Activated naive CD4-positive, alpha-beta T cell treated with Interleukin-2 at 50 U/mL for 16 hours (primary cell): ENCODE measurements around the gene MUC5AC.
"Not testable (repeated sequence)": the region's sequence is repeated elsewhere in the genome, so short reads cannot be mapped to it uniquely, and the experiment has no call there.

ENCODE experiments used
- DNase-seq: peaks from one replicate; pipeline ENCODE4 v3.0.0-alpha.2; 2020

MUC5AC gene

DNA sequence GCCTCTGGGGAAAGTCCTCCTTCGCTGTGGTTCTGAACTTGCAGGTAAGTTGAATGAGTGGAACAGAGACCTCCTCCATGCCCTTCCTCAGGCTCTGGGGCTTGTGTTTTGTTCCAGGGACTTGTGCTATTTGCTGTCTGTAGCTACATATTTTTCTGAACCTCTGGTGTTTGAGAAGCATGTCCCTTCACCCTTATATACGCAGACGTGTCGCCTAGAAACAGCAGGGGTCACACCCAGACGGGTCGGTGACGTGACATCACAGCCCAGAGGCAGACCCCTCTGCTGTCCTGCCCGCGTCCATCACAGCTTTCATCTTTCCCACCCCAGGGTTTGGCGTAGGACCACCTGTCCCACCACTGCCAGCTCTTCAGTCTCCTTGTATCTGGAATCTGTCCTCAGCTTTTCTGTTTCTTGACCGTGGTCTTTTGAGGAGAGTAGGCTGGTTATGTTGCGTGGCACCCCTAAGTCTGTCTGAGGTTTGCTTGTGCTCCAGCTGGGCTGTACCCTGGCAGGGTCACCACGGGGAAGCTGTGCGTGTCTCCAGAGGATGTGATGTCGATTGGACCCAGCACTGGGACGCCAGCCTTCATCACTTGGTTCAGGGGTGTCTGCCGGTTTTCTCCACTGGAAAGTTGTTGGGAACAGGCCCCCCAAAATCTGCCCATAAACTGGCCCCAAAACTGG lies 51.8 kb downstream of the MUC5AC start:
- no peak for DNase-seq

DNA sequence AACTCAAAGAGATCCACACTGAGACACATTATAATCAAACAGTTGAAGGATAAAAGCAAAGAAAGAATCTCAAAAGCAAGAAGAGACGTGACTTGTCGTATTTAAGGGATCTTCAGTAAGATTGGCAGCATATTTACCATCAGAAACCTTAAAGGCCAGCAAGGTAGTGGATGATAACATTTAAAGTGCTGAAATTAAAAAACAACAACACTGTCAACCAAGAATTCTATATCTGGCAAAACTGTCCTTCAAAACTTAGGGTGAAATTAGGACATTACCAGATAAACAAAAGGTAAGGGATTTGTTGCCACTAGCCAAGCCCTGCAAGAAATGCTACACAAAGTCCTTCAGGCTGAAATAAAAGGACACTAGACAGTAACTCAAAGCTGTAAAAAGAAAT lies 54.1 kb downstream of the MUC5AC start:
- DNase-seq: no peak

DNA sequence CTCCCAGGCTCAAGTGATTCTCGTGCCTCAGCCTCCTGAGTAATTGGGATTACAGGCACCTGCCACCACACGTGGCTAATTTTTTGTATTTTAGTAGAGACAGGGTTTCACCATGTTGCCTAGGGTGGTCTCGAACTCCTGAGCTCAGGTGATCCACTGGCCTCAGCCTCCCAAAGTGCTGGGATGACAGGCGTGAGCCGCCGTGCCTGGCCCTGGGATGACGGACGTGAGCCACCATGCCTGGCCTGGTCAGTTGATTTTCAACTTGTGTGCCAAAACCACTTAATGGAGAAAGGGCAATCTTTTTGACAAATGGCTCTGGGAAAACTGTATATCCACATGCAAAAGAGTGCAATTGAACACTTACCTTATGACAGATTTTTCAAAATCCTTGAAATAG lies 58.1 kb downstream of the MUC5AC start:
- not testable (repeated sequence) for DNase-seq

DNA sequence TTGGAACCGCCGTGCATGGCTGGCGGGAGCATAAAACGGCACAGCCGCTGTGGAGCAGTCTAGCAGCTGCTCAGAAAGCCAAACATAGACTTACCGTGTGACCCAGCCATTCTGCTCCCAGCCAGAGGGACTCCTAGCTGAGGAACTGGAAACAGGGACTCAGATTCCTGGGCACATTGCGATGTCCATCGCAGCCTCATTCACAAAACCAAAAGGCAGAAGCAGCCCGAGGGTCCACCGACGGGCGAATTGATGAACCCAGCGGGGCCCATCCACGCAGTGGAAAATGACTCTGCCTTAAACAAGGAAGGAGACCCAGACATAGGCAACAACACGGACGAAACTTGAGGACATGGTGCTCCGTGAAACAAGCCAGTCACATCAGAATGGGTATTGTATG lies 59.4 kb downstream of the MUC5AC start:
- DNase-seq: no peak

DNA sequence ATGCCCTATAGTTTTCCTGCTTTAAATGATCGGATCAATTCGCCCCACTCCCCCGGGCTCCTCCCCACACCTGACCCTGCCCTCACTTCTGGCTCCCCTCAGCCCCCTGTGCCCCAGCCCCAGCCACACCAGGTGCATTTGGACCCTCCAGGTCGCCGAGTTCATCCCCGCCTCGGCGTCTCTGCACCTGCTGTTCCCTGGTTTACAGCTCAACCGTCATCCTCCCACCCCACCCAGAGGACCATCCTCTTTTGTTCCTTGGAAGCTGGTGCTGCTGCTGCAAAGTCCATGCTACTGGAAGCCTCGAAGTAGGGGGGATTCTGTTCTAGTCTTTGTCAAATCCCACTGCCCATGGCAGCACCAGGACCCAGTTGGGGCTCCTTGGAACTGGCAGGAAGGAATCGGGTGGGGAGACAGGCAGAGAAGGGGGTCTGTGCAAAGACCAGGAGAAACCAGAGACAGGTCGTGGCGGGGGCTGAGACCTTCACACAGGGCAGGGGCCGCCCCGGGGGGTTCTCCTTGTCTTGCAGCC lies 60.6 kb downstream of the MUC5AC start:
- no peak for DNase-seq

DNA sequence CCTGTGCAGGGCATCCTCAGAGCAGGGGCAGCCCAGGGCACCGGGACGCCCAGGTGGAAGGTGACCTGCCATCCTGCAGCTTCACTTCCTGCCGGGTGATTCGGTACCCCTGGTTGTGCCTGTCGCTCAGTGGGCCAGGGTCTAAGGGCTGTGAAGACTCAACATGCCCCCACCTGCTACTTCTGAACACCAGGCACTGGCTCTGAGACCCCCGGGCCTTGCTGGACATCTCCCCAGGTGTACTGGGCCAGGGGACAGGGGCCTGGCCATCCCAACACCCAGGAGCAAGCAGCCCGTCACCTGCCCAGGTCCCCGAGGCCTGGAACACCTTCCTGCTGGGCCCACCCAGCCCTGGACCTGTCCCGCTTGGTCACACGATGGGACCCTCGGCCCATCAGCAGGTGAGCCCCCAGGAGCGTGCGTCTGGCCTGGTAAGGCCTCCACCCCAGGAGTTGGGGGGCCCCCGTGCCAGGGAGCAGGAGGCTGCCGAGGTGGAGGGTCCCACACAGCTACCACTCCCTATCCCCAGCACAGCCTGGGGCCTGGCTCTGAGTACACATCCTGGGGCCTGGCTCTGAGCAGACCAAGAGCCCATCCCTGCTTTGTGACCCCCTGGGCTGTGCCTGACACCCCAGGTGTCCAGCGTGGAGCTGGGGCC lies 61.2 kb downstream of the MUC5AC start:
- DNase-seq: no peak

DNA sequence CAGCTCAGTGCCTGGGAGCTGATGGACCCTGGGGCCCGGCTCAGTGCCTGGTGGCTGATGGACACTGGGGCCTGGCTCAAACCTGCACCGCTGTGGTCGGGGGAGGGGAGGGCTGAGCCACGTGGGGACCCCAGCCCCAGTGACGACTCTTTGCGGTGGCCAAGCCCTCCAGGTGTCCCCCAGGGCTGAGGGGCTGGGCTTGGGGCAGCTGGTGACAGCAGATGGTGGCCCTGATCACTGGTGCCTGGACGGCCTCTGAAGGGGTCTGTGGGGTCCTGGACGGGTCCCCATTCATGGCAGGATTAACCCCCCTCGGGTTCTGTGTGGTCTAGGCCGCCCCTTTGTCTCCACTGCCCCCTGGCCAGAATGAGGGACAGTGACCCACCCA lies 61.7 kb downstream of the MUC5AC start:
- no peak for DNase-seq

DNA sequence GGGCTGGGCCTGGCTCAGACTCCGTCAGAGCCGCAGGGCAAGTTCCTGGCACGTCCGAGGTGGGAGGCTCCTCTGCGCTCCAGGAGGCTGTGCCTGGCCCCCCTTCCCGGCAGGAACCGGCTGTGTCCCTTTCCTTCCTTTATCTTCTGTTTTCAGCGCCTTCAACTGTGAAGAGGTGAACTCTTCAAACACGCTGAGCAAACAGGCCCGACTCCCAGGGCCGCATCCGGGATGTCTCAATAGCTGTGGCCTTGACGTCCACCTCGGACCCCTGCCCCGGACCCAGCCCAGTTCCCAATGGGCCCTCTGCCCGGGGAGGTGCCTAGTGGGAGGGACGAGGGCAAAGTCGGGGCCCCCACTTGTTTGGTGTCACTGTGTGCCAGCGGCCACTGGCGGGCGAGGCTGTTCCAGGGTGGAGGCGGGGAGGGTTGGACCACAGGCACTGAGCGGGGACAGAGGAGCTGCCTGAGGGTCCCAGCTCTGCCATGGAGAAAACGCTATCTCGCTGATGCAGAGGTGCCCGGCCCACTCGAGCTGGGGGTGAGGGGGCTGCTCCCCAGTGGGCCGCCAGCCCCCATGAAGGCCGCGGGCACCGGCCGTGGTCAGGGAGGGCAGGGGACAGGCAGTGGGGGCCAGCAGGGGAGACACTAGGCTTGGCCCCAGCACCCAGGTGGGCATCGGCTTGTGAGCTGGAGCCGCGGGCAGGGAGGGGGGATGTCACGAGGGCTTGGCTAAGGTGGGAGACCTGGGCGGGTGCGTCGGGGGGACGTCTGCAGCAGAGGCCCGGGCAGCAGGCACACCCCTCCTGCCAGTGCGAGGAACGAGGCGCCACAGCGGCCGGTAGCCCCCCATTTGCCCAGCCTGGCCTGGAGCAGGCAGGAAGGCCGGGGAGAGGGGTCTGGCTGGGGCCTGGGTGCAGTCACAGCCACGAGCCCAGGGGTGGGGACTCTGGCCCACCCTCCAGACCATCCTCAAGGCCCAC lies 62.4 kb downstream of the MUC5AC start:
- DNase-seq: no peak

DNA sequence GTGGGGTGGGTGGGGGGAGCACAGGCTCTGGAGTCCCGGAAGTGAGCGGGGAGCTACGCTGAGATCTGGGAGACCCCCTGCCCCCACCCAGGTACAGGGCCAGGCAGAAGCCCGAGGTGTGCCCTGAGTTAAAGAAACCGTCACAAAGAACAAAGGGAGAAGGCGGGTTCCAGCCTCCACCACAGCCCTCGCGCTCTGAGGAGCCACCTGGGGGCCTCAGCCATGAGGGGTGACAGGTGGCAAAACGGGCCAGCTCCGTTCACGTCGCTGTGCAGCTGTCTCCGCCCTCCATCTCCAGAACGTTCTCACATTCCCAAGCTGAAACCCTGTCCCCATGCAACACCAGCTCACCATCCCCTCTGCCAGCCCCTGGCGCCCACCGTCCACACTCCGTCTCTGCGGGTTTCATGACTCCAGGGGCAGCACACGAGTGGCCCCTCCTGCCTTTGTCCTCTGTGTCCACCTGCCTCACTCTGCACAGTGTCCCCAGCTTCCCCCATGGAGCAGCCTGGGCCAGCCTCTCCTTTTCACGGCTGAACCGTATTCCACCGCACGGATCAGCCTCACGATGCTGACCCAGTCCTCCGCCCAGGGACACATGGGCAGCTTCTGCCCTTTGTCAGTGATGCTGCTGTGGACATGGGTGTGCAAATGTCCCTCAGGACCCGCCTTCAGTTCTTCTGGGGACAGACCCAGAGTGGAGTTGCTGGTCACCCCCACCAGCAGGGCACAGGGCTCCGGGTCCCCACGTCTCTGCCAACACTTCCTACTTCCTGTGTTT lies 63.4 kb downstream of the MUC5AC start:
- DNase-seq: no peak

DNA sequence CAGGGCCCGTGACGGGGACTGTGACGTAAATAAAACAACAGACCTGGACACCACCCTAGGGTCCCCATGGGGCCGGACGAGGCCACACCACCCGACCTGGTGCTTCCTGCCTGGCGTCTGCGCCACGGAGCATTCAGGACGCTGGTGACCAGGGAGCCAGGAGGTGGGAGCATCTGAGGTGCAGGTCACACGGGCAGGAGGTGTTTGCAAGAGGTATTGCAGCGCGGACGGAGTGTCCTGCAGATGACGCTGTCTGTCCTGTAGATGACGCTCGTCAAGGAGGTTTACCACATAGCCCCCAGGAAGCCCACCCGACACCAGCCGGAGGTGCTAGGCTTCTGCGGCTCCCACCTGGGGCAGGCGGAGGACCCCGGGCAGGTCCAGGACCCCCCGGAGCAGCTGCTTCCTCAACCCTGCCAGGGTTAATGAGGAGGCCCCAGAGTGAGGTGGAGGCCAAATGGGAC lies 64.1 kb downstream of the MUC5AC start:
- no peak for DNase-seq

DNA sequence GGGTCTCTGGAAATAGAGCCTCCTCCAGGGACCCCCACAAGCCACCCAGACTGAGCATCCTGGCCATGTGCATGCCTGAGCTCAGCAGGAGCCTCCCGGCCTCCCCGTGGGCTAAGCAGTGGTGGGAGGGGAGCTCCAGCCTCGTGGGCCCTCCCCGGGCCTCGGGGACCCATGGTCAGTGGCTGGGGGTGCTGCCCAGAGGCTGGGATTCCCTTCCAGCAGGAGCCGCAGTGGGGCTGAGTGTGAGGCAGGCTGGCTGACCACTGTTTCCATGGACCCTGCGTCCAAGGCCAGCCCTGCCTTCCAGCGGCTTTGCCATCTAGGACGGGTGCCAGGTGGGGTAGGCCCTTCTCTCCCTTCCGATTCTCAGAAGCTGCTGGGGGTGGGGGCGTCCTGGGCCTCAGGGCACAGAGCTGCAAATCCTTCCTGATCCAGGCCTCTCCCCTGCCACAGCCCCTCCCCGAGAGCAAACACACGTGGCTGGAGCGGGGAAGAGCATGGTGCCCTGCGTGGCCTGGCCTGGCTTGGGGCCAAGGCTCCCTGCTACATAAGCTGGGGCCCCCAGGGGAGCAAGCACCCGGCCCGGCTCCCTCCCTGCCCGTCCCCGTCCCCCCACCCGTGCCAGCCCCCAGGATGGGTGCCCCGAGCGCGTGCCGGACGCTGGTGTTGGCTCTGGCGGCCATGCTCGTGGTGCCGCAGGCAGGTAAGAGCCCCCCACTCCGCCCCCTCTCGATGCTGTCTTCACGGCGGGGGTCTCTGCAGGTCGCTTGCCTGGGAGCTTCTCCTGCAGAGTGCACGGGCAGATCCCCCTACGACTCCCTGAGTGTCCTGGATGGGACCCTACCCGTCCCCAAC lies 65.0 kb downstream of the MUC5AC start, which contains the start of gene MUC5B:
Gene MUC5B, plus strand, starts transcription at position 576 of the 855 bp plus-strand sequence. Its CDS starts 58 bp downstream, at position 634.
- no peak for DNase-seq

DNA sequence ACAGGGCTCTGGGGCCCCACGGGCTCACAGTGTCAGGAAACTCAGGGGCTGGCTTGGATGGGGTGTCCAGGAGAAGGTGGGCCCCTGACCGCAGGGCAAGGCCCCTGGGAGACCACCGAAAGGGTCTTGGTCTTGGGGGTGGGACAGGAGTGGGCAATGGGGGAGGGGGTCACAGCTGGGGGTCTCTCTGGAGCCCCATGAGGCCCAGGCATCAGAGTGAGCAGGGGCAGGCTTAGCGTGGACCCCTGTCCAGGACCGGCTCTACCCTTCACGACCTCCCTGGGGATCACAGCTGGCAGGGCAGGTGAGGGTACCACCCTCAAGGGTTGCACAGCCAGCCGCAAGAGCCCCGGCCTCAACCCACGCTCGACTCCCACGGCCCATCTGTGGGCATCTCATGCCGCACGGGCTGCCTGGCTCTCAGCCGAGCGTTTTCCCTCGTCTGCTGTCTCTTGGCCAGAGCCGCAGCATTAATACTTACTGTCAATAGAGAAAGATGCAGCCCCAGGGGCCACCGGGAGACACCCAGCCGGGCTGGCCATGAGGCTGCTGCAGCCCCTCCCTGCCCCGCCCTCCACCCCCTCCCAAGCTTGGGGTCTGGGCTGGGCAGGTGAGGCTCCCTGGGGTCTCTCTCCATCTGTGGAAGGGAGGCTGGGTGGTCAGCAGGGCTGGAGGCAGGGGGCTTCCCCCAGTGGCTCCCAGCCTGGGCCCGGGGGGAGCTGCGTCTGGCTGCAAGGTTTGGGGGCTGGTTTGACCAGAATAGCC lies 65.8 kb downstream of the MUC5AC start:
- no peak for DNase-seq

DNA sequence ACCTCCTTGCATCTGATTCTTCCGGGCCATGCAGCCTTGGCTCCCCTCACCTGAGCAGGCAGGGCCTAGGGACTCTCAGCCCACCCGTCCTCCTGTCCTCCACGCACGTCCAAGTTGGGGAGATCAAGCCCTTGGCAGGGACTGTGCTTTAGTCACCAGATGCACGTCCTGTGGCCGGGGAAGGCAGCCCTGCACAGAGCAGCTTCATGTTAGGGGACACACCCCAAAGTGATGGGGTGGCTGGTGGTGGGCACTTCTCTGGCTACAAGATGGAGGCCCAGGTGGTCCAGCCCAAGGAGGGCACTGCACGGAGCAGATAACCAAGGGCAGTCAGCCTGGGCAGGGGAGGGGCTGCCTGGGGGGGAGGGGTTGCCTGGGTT lies 66.3 kb downstream of the MUC5AC start:
- no peak for DNase-seq

DNA sequence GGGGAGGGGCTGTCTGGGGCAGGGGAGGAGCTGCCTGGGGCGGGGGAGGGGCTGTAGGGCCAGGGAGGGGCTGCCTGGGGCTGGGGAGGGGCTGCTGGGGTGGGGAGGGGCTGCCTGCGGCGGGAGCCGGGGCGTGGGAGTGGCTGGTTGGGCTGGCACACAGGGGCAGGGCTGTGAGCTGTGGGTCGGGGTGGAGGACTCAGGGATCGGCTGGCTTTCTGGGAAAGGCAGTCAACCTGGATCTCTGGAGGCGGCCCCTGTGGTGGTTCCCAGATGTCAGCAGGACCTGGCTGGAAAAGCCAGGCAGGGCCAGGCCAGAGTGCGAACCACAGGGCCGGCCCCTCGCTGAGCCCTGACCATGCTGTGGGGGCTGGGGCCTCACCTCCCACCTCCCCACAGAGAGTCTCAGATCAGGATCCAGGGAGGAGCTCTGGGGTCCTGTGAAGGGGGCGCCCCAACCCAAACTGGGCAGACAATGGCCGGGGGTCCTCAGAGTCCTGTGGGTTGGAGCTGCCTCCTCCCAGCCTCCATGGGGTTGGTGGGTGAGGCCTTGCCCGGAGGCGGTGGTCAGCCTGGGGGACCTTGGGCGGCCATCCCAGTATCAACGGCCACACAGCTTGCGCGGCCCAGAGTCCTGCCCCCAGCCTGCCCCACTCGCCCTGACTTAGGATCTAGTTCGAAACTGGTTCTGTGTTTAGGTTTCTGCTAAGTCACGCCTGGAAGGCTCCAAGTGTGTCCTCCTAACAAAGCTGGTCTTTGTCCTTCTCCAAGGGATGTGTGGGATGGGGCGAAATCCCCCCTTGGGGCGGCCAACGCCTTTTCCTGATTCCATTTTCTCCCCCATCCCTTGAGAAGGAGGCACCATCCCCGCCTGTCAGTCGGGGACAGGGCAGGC lies 67.0 kb downstream of the MUC5AC start:
- DNase-seq: no peak

DNA sequence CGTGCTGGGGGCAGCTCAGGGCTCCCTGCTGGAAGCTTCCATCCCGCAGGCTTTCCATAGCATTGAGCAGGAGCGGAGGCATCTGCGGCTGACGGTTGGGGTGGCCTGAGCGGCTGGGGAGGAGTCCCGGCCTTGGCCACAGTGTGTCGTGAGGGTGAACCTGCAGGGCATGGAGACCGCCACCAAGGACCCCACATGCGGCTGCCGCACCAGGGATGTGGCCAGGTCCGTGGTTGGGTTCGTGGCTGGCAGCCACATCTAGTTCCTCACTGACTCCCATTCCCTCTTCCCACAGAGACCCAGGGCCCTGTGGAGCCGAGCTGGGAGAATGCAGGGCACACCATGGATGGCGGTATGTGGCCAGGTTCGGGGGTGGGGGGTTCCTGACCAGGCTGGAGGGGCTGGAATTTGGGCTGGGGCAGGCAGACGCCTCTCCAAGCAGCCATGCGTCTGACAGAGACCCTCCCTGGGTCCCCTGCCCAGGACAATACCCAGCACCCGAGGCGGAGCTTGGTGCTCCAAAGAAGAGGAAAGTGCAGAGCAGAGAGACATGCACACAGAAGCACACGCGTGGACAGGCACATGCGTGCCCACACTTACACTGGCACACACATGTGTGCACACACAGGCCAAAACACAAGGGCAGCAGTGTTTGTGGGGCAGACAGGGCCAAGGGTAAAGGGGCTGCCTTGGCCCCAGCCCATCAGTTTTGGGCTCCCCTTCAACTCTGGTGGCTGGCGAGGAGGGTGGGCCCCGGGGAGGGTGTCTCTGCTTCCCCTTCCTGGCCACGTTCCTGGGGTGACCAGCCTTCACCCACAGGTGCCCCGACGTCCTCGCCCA lies 67.9 kb downstream of the MUC5AC start:
- DNase-seq: no peak

DNA sequence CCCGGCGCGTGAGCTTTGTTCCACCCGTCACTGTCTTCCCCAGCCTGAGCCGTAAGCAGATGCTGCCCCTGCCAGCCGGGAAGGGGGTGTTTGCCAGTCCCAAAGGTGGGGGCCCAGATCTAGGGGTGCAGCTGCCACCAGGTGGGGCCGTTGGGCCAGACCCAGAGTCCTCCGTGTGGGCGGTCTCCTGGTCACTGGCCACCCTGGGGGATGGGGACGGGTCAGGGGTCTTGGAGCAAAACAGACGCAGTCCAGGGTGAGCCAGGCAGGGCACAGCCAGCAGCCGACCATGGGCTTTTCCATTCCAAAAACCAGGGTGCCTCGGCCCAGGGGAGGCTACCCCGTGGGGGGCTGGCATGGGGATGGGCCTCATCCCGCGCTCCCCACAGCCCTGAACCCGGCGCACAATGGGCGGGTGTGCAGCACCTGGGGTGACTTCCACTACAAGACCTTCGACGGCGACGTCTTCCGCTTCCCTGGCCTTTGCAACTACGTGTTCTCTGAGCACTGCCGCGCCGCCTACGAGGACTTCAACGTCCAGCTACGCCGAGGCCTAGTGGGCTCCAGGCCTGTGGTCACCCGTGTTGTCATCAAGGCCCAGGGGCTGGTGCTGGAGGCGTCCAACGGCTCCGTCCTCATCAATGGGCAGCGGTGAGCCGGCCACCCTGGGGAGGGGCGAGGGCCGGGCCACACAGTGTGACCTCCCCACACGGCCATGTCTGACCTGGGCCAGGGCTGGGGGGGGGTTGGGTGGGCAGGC lies 68.7 kb downstream of the MUC5AC start:
- DNase-seq: no peak

DNA sequence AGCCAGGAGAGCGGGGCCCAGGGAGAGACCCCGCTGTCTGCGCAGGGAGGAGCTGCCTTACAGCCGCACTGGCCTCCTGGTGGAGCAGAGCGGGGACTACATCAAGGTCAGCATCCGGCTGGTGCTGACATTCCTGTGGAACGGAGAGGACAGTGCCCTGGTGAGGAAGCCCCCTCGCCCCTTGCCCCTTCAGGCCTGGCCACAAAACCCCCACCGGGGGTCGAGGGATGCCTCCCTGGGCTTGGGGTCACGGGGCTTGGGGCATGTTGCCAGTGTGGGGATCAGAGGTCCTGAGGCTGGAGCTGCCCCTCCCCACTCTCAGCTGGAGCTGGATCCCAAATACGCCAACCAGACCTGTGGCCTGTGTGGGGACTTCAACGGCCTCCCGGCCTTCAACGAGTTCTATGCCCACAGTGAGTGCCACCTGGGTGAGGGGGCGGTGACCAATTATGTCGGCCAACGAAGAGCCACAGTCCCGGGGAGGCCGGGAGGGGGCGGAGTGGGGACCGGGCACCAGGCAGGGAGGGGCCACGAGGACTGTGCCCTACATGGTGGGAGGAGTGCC lies 69.3 kb downstream of the MUC5AC start:
- DNase-seq: no peak
